OCI-M1 (cell line): ENCODE measurements around the gene KIF3A.
"Not testable (repeated sequence)": the region's sequence is repeated elsewhere in the genome, so short reads cannot be mapped to it uniquely, and the experiment has no call there.

ENCODE experiments used
- DNase-seq: peaks from one replicate; lab custom pipeline; 2025; lab: John Stamatoyannopoulos, UW

The KIF3A gene

DNA sequence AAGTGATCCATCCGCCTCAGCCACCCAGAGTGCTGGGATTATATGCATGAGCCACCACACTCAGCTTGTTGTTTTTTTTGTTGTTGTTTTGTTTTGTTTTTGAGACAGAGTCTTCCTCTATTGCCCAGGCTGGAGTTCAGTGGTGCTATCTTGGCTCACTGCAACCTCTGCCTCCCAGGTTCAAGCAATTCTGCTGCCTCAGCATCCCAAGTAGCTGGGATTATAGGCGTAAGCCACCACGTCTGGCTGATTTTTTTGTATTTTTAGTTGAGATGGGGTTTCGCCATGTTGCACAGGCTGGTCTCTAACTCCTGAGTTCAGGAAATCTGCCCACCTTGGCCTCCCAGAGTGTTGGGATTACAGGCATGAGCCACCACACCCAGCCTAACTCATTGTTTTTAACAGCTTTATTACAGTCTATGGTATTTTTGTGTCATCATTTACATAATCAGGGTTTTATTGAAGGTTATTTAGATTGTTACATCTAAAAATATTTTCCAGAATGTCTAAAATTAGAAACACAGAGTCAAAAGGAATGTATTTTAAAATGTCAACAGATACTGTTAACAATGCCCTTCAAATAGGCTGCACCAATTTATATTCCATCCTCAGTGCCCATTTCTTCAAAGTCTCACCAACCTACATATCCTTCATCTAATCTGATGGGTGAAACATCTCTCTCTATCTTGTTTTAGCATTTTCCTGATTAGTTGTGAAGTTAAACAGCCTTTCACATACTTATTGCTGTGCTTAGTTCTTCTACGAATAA, 18.6 kb downstream of the KIF3A start:
- DNase-seq: no peak

DNA sequence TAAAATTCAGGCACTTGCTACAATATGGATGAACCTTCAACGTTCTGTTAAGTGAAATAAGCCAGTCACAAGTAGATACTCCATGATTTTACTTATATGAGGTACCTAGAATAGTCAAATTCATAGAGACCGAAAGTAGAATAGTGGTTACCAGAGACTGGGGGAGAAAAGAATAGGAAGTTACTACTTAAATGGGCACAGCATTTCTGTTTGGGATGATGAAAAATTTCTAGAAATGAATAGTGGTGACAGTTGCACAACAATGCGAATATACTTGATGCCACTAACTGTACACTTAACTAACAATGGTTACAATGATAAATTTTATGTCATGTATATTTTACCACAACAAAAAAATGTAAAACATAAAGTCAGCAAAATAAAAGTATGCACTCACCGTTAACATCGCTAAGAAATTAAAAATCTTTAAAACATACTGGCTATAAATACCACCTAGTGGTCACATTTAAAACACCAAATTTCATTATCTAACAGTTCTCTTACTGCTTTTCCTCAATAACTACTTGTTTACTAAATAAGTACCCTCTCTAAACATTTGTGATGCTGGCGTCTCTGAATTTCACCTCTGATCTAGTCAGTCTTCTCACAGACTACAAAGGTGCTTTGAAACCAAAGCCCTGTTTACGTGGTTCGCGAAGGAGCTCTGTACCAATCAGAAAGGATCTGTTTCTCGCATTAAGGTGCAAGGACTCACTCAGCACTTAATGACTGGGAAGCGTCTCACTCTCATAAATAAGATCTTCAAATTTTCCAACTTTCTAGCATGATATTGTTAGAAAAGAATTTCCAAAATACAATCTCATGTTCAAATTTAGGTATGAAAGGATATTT, 22.7 kb downstream of the KIF3A start:
- DNase-seq: peak; percentile 75

DNA sequence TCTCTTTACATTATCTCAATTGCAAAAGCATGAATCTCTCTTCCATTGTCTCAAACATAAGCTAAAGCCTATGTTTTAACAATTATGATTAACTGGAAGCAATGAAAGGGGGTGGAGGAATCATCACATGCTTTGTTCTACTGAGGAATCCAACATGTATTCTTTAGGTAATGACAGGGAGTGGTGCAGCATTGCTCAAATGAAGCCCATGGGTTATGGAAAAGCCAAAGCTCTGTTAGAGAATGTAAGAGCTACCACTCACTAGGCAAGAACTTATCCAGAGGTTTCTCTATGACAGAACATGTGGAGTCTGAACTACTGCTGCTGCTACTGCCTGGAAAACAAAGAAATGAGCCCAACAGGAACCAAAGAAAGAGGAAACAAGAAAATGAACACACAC, 28.7 kb downstream of the KIF3A start:
- peak; percentile 69 for DNase-seq

DNA sequence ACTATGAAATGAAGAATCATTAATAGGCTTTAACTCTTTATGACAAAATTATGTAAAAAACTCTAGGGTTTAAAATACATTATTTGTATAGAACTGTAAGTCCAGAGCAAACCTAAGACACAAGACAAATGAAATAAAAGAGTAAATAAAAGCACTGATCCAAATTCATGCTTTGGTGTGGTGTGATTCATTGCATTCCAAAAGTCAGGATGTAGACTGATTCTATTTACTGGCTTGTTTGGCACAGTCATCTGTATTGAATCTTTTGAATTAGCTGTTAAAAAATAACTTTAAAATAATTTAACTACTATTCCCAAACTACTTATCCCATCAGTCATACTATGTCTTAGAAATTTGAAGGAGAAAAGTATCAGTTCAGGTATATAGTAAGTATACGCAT, 32.5 kb downstream of the KIF3A start:
- DNase-seq: no peak

DNA sequence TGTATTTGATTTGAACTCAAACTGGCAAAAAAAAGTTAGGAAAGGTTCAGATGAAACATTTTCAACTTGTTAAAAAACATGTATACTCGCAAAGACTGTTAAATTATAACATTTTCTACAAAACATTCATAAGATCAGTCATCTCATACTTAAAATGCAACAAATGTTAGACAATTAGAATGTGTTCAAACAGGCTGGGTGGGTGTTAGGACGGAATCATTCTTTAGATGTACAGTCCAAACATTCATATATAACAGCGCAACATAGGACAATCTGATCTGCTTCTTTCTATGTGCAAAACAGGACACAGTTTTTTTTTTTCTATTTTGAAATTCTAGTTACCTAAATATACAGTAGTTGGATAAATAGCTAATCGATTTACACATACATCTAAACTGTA, 41.4 kb downstream of the KIF3A start:
- no peak for DNase-seq

DNA sequence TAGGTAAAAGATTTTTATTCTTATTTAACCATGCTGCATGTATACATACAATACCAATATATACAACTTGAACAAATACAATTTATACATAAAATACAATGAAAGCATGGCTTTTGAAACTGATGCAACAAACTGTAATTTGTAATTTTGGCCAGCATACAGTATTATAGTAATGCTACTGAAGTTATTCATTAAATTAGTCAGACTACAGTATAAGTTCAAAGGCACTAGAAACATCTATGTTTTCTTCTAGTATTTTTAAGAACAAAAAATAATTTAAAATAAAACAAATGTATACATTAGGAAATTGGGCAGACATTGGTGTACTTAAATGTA, 44.7 kb downstream of the KIF3A start:
- peak; percentile 53 for DNase-seq

DNA sequence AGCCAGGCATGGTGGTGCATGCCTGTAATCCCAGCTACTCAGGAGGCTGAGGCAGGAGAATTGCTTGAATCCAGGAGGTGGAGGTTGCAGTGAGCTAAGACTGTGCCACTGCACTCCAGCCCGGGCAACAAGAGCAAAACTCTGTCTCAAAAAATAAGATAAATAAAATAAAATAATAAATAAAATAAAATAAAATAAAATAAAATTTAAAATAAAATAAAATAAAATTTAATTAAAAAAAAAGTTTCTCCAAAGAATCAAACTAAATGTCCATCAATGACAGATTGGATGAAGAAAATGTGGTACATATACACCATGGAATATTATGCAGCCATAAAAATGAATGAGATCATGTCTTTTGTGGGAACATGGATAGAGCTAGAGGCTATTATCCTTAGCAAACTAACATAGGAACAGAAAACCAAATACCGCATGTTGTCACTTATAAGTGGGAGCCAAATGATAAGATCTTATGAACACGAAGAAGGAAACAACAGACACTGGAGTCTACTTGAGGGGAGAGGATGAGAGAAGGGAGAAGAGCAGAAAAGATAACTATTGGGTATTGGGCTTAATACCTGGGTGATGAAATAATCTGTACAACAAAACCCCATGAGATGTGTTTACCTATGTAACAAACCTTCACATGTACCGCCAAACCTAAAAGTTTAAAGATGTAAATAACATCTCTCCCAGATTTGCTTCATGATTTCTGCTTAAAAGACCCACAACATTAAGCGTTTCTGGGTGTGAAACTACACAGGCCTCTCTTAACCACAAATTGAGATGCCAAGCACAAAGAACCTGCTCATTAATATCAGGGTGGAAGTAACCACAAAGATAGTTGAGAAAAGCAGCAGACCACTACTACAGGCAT, 45.4 kb downstream of the KIF3A start:
- not testable (repeated sequence) for DNase-seq

DNA sequence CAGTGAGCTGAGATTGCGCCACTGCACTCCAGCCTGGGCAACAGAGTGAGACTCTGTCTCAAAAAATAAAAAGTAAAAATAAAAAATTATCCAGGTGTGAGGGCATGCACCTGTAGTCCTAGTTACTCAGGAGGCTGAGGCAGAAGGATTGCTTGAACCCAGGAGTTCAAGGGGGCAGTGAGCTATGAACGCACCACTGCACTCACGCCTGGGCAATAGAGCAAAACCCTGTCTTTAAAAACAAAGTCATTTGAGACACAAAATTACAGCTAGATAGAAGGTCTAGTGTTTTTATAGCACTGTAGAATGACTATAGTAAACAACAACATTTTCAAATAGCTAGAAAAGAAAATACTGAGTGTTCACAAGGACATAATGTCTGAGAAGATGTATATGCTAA, 47.2 kb downstream of the KIF3A start:
- no peak for DNase-seq

DNA sequence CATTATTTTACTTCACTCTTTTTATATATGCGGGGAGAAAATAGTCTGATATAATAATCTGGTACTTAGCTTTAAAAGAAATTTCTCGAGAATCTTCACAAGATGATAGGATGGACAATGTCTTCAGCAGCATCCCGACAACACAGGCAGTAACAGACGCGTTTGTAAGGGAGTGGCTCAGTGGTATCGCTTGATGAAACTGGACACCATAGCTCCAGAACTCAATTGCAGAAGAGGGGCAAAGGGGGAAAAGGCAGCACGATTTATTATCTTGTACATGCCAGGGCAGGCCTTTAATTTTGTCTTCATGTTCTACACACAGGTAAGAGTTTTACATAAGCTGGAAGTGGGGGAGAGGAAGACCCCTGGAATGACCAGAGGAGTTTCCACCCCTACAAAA, 47.8 kb downstream of the KIF3A start:
- no peak for DNase-seq

DNA sequence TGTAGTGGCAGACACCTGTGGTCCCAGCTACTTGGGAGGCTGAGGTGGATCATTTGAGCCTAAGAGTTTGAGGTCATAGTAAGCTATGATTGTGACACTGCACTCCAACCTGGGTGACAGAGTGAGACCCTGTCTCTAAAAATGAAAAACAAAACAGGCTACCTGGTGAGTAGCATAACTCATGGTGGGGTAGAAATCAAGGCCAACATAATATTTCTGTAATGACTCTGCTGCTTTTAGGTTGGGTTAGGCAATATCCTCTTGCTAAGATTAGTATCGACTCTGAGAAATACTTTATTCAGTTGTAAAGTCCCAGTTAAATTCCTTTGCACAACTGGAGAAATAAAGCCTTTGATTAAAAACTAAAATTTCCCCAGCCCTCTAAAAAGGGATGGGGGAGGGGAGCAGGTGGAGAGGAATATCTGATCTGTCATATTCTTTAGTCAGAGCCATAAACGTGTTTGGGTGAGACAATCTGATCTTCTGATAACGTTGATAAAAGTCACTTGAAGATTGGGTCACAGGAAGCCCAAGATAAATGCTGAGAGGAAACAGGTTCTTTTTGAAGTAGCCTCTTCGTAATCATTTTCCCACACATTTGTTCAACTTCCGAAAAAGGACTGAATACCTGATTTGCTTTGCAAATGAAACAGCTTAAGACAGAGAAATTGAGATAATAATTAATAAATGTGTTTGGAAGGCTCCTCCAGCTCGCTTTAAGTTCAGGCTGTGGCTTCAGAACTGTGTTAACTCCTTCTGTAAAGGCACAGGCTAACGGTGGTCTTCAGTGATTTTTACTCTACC, 48.6 kb downstream of the KIF3A start:
- peak; percentile 41 for DNase-seq

DNA sequence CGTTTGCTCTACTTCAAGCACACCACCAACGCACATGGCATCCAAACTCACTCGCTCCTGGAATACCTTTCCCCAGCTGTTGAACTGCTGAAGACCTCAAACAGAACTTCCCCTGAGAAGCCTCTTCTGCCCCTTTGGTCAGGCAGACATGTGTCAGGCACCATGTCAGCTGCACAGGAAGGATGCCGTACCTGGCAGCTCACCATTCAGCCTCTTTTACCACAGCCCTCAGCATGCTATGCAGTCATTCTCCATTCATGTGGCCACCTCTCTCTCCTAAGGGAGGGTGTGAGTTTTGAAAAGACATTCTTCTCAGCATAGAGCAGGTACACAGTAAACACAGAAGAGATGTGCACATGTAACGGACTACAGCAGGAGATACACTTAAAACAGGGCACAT, 49.4 kb downstream of the KIF3A start:
- DNase-seq: no peak

DNA sequence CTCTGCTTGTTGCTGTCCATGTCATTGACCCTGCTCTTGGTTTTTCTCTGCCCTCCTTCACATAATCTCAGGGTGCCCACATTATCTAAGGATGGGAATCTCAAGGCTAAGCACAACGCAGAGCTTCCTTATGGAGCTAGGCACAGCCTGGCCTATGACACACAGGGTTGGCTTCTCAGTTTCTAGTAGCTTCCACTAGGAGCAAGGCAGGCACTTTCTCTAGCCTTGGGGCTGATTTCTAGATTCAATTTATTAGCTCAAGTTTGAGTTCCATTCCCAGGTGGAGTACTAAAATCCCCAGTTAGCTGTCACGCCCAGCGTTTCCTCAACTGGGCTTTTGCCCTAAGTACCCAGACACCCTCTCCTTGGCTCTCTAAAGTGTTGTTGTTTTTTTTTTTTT, 51.2 kb downstream of the KIF3A start:
- DNase-seq: no peak

DNA sequence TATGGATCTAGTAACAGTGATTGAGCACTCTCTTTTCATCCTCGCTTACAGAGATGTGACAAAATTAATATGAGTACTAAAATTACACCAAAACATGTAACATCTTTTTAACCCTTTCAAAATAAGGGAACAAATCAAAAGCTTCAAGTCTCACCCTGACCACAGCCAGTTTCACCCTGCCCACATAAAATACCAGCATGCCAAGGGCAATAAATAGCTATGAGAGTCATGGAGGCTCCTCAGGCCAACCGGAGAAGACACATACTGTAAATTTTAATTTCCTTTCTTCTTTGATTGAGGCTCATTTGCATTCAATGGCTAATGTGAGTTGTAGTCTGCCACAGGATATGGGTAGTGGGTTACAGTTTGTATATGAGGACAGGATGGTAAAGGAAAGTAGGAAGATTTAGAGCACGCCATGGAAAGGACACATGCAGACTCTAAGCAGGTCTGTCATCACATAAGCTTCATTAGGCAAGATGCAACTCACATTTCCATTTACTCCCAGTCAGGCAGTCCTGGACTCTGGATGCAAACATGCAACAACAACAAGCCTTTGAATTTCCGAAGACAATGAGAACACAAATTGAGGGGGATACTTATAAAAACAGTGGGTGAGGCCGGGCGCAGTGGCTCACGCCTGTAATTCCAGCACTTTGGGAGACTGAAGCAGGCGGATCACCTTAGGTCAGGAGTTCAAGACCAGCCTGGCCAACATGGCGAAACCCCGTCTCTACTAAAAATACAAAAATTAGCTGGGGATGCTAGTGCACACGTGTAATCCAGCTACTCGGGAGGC, 52.2 kb downstream of the KIF3A start:
- DNase-seq: no peak

DNA sequence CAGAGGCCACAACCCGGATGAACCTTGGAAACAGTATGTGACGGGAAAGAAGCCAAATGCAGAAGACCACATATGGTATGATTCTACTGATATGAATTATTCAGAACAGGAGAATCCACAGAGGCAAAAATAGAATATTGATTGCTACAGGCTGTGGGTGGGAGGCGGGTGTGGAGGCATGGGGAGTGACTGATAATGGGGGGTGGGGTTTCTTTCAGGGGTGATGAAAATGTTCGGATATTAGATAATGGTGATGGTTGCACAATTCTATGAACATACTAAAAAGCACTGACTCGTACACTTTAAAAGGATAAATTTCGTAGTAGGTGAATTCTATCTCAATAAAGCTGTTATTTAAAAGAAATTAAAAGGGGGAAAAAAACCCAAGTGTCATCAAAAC, 52.9 kb downstream of the KIF3A start:
- DNase-seq: peak; percentile 84

DNA sequence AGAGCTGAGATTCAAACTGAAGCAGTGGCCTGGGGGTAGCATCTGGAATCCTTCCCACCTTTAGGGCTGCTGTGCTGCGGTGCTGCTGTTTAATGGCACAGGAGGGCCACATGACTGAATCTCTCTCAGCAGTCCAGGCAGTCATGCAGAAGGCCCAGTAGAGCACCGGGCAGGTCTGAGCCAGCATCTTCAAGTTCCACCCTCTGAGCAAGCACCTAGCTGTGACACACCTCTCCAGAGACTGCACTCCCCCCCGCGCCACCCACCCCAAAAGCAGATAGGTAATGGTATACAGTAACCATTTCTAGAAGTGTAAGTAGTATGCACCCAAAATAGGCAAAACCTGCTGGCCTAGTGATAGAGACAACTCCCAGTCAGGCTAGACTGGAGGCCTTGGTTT, 55.4 kb downstream of the KIF3A start:
- no peak for DNase-seq

DNA sequence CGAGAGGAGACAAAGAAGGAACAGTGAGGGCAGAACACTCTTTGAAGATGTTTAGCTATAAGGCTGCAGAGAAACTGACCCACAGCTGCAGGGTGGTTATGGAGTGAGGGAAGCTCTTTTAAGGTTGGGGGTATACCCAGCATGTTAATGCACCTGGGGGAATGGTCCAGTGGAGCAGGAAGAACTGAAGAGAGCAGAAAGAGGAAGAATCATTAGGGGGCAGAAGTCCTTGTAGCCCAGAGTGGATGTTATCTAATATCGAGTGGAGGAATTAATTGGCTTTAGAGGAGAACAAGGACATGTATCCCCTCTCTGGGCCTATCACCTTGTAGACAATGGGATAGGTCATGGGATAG, 55.9 kb downstream of the KIF3A start:
- DNase-seq: no peak

DNA sequence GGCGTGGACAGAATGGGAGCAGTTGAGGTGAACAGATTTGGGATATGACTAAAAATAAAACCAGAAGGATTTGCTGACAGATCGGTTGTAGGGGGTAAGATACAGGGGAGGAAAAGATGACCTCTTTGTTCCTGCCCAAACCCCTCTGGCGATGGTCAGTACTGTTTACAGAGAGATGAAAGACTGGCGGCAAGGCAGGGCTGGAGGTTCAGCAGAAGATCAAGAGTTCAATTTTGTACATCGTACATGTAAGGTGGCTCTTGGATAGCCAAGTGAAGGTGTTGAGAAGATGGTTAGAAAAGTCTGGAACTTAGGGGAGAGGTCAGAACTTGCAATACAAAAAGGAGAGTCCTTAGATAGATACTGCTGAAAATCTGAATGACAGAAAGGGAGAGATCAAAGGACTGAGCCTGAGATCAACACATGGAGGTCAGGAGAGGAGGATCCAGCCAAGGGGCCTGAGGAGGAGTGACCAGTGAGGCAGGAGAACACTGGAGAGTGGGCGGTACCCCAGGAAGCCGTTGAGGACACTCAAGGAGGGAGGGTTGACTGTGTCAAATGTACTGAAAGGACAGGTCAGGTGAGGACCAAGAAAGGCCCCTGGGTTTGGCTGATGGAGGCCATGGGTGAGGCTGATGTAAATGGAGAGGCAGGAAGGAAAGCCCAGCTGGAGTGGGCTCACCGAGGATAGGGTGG, 56.4 kb downstream of the KIF3A start:
- DNase-seq: no peak

DNA sequence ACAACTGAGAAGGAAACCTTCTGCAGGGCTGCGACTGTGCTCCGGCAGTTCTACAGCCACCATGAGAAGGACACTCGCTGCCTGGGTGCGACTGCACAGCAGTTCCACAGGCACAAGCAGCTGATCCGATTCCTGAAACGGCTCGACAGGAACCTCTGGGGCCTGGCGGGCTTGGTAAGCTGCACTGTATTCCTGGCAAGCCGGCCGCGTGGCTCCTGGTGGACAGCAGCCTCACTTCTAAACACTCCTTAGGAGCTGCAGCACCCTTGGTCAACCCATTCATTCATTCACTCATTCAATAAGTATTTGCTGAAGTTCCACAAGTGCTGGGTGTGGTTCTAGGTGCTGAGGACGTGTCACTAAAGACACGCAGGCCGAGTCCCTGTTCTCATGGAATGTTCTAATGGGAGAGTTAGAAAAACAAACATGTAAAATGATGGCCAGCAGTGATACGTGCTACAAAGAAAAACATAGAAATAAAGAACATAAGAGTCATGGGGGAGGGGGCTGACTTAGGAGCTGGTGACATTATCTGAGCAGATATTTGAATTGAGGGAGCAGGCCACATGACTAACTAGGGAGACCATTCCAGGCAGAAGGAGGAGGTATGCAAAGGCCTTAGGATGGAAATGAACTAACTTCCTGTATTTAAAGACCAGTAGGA, 57.5 kb downstream of the KIF3A start:
- DNase-seq: no peak

DNA sequence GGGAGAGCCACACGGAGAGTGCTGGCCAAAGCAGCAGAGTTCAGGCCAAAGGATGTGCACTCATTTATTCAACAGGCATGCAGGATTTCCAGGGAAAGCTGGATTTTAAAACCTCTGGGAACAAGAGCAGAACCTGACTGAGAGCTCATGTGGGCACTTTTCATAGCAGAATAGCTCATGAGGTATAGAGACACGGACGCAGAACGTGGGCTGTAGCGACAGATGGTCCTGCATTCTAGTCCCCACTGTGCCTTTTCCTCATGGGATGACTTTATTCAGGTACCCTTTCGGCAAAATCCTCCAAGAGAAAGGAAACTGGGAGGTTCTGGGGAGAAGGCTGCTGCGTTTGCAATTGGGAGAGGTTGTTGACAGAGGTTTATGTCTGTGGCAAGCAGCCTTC, 58.2 kb downstream of the KIF3A start:
- DNase-seq: no peak

DNA sequence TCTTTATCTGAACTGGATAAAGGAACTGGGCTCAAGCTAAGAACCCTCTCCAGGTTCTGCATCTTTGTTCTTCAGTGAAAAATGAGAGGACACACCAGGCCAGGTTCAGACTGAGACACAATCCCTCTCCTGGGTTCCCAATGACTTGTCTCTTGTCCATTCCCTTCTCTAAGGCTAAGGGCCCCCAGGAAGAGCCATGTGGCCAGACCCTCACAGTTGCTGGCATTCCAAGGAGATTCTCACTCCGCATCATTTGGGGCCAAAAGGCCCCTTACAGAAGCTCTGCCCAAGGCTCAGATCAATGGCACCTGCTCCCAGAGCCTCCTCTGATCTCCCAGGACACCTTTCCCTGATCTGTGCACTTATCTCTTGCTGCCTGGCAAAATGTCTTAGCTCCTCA, 58.6 kb downstream of the KIF3A start:
- DNase-seq: no peak
